Retinal pigment epithelial cell (primary cell): ENCODE results near the gene CARD9.

Experiments used
- DNase-seq: peaks from one replicate; pipeline ENCODE4 v3.0.0-alpha.2; 2010; ENCODE audit warnings: low read depth
- H3K4me3 ChIP-seq: 2 replicates; pipeline ENCODE4 v1.5.1; 2011; ENCODE audit warnings: mild to moderate bottlenecking, low read length, control low read depth, moderate library complexity
- TF ChIP-seq, protein P1 (sequence below): conservative IDR thresholded peaks from 2 replicates; pipeline ENCODE4 v1.5.1; 2011; ENCODE audit warnings: low read depth, low read length, control low read depth, inconsistent platforms

The CARD9 gene

DNA sequence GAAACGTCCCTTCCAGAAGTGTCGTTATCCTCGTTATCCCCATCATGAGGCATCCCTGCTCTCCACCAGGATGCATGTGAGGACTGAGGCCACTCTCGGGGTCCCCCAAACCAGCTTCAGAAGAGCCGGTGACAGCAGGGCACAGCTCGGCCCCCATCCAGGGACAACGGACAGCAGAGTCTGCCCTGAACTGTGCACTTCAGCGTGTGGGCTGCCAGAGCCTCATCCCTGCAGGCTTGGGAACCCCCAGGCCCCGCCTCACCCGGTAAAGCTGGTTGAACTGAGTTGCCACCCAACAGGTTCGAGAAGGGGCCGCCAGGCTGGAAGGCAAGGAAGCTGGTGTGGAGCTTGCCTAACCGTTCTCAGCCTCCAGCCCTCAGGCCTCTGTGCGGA lies 710 bp upstream of the CARD9 start:
- DNase-seq = no peak
- TF ChIP-seq, protein P1, sequence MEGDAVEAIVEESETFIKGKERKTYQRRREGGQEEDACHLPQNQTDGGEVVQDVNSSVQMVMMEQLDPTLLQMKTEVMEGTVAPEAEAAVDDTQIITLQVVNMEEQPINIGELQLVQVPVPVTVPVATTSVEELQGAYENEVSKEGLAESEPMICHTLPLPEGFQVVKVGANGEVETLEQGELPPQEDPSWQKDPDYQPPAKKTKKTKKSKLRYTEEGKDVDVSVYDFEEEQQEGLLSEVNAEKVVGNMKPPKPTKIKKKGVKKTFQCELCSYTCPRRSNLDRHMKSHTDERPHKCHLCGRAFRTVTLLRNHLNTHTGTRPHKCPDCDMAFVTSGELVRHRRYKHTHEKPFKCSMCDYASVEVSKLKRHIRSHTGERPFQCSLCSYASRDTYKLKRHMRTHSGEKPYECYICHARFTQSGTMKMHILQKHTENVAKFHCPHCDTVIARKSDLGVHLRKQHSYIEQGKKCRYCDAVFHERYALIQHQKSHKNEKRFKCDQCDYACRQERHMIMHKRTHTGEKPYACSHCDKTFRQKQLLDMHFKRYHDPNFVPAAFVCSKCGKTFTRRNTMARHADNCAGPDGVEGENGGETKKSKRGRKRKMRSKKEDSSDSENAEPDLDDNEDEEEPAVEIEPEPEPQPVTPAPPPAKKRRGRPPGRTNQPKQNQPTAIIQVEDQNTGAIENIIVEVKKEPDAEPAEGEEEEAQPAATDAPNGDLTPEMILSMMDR = no peak
- no peak overlapping the region for H3K4me3 ChIP-seq

DNA sequence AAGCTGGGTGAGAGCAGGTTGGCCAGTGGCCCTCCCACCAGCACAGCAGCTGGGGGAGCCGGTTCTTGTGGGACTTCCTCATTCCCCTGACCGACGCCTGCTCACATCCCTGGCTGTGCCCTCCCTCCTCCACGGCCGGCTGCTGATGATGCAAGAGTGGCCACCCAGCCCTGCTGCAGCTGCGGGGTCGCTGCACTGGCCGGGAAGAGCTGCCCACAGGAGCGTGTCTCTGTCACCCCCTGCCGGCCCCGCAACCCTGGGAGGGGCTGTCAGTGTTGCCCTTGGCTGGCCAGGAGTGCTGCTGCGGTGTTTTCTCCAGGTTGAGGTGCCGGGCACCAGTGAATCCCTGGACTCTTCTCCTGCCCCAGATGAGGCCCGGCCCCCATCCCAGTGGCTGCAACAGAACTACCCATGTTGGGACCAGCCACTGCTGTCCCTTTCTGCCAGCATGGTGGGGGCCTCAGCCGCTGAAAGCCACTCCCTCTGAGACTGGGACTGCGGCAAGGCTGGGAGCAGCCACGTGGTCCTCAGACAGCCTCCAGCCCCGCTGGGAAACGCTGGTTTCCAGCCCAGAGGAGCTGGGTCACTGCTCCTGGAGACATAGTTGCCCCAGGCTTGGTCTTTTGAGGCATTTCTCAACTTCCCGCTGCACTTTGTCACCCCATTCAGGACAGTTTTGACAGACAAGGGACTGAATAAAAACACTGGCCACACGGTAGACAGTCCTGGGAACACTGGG lies 739 bp downstream of the CARD9 start:
- H3K4me3 ChIP-seq = no peak overlapping the region
- TF ChIP-seq, protein P1 = peak; percentile 41
- DNase-seq = no peak

DNA sequence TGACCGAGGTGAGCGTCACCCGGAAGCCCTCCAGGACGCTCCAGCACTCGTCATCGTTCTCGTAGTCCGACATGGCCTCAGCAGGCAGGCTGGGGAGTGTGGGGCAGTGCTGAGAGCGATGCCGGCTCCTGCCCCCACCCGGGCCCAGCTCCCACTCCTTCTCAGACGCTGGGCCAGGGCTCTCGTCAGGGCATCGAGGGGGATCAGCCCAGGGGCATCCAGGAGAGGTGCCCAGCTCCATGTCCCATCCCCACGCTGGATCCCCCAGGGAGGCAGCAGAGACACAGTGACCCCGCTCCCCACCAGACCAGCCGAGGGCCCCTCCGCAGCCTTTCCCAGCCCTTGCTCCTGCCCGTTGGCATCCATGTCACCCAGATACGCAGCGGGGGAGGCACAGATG lies 1.5 kb downstream of the CARD9 start:
- TF ChIP-seq, protein P1 = no peak
- no peak for DNase-seq
- no peak overlapping the region for H3K4me3 ChIP-seq

DNA sequence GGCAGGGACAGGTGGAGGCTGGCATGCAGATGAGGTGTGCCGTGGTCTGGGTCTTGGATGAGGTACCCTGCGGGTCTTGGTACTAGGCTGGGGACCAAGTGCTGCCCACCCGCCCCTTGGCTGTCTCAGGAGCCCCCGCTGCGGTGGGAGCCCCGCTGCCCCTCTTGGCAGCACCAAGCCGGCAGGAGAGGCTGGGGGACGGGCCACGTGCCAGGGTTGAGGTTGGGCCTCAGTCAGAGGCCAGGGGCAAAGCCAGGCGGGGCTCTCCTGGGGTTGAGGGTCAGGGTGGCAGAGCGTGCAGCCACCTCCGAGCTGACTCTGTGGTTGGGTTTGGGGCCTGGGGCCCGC lies 2.0 kb downstream of the CARD9 start:
- TF ChIP-seq, protein P1 = no peak
- no peak overlapping the region for H3K4me3 ChIP-seq
- DNase-seq = no peak

DNA sequence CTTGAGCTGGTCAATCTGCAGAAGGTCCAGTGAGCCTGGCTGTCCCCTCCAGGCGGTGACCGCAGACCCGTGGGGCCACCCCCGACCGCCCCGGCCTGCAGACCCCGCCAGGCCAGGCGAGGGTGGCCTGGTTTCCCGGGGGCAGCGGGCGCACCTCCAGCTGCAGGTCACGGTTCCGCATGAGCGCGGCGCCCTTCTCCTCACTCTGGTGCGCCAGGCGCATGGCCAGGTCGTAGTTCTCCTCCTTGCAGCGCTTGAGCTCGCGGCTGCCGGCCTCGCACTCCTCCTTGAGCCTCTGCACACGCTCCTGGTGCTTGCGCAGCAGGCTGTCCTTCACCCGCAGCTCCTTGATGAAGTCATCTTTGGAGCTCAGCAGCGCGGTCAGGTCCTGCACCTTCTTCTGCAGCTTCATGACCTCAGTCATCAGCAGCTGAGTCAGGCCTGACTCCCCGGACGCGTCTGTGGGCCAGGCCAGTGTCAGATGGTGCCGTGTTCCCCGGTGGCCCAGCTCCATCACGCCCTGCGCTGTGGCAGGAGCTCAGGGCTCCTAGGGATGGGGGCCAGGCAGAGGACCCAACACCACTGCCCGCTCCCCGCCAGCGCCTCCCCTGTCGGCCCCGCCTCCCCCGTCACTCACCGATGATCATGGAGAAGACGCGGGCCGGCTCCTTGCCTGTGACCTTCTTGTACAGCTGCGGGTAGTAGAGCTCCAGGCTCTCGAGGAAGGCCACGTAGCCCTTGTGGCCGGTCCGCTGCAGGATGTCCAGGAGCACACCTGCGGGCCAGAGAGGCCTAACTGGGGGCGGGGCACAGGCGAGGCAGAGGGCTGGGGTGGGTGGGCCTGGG lies 2.6 kb downstream of the CARD9 start:
- TF ChIP-seq, protein P1 = no peak
- H3K4me3 ChIP-seq = no peak overlapping the region
- DNase-seq = no peak

DNA sequence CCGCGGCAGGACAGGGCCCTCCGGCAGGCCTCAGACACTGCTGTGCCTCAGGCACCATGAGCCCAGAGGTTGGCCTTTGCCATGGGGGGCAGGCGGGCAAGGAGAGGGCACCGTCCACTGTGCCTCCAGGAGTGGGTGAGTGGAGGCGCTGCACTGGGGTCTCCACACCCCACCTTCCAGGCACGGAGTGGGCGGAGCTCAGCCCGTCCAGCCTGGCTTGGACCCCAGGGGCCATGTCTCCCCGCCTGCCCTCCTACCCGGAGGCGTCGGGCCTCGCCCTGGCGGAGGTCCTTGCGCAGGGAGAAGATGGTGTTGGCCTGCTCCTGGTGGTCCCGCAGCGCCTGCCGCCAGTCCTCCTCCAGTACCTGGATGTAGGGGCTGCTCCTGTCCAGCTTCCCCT lies 3.4 kb downstream of the CARD9 start:
- DNase-seq = no peak
- TF ChIP-seq, protein P1 = no peak
- no peak overlapping the region for H3K4me3 ChIP-seq

DNA sequence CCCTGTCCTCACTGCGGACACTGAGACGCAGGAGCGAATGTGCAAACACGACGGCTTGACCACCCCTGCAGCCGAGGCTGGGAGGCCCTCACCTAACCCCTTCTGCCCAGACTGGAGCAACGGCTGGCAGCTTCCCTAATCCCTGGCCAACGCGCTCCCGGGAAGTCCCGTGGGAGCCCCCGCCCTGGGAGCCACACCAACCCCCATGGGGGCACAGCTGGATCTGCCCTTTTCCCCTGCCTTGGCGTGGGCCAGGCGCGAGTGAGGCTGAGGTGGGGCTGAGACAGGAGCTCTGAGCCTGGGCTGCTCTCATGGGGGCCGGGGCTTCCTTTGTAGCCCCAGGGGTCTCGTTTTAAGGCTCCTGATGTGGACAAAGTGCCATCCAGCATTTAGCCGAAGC lies 5.3 kb downstream of the CARD9 start:
- no peak for DNase-seq
- TF ChIP-seq, protein P1 = no peak
- no peak overlapping the region for H3K4me3 ChIP-seq
